K562 (cell line): ENCODE results near the gene CDSN. TPM values are rescaled to one million over a fixed set of nuclear protein-coding genes. Genes with fewer than 3 reads are reported as not detected.

ENCODE experiments used
- ARID1B ChIP-seq: fragments of 450-650 bp; IDR thresholded peaks from 2 replicates; pipeline ENCODE4 v1.6.1; 2016; ENCODE audit warnings: antibody characterized with exemption, mild to moderate bottlenecking, inconsistent platforms
- BMI1 ChIP-seq: fragments of 150-350 bp; IDR thresholded peaks from 2 replicates; pipeline ENCODE4 v1.6.1; 2014; ENCODE audit warnings: low read length
- DIDO1 ChIP-seq: fragments of 450-650 bp; IDR thresholded peaks from 2 replicates; pipeline ENCODE4 v1.6.1; 2016; ENCODE audit warnings: low read depth, missing biosample characterization, missing genetic modification characterization
- FOSL1 ChIP-seq: fragments of 200-800 bp; sonication (Bioruptor generic); conservative IDR thresholded peaks from 2 replicates; pipeline ENCODE4 v1.6.1; 2016; ENCODE audit warnings: missing genetic modification characterization, missing compliant biosample characterization
- FOXA1 ChIP-seq: fragments of 450-650 bp; IDR thresholded peaks from 2 replicates; pipeline ENCODE4 v1.6.1; 2016; ENCODE audit warnings: mild to moderate bottlenecking, borderline replicate concordance
- HDAC8 ChIP-seq: fragments of 450-650 bp; IDR thresholded peaks from 2 replicates; pipeline ENCODE4 v1.6.1; 2016; ENCODE audit warnings: mild to moderate bottlenecking, missing genetic modification characterization, moderate library complexity, missing compliant biosample characterization
- NR2C1 ChIP-seq, 2 experiments: fragments of 450-650 bp; IDR thresholded peaks; 2 replicates each; pipeline ENCODE4 v1.6.1; 2017; ENCODE audit warnings: mild to moderate bottlenecking in 2 of 2, antibody characterized with exemption in 1 of 2, inconsistent platforms in 1 of 2, missing compliant biosample characterization in 1 of 2, missing genetic modification characterization in 1 of 2
- PKNOX1 ChIP-seq: fragments of 450-650 bp; IDR thresholded peaks from 2 replicates; pipeline ENCODE4 v1.6.1; 2016
- TCF3 ChIP-seq: sonication (generic); formaldehyde crosslinking; IDR thresholded peaks from 2 replicates; pipeline ENCODE4 v1.4.0; 2020; ENCODE audit warnings: mild to moderate bottlenecking, missing genetic modification reagents
- ZBTB12 ChIP-seq: fragments of 250-450 bp; sonication (Bioruptor Pico); IDR thresholded peaks from 2 replicates; pipeline ENCODE4 v1.4.0; 2020
- ZNF239 ChIP-seq: fragments of 250-450 bp; sonication (Bioruptor Pico); IDR thresholded peaks from 2 replicates; pipeline ENCODE4 v1.4.0; 2020; ENCODE audit warnings: mild to moderate bottlenecking
- polyA plus RNA-seq, 8 experiments: library from polyadenylated mRNA; depleted of rRNA in 4 of 8; stranded (reverse) in 5 of 8; unstranded in 3 of 8; fragments of >200 nt; fragmentation: Nextera tagmentation in 2 of 8; fragmentation: Illumina TruSeq in 1 of 8; extraction: Ambion mirVana in 2 of 8; extraction: Trizol in 1 of 8; gene quantifications; 2 replicates each; pipeline versions ENCODE4 v1.2.1 to v1.2.3, GENCODE V29; 2011 to 2014; ENCODE audit warnings: inconsistent platforms in 1 of 8, missing spikeins in 1 of 8
- total RNA-seq, 7 experiments: library from RNA; depleted of rRNA in 6 of 7; stranded (reverse); fragments of >200 nt in 6 of 7; fragmentation: Illumina TruSeq in 2 of 7; extraction: Trizol in 2 of 7; gene quantifications; 2 replicates each; pipeline versions ENCODE4 v1.2.1 to v1.2.3, GENCODE V29; 2011 to 2021; ENCODE audit warnings: low replicate concordance in 1 of 7

CDSN gene
- total and polyA plus RNA-seq, 9 of the 15 experiments (the other 6 are each of a cell fraction or from before 2014, with no cell fraction given), result not detected

GRCh38 chr6:31092769-31093505, 27.3 kb downstream of the CDSN start (continued):
- TF ChIP-seq PKNOX1 (peak; percentile 58), FOXA1 (no peak), NR2C1 (IDR thresholded peaks at IDR 0.05) (no peak), NR2C1 (tag; IDR thresholded peaks at IDR 0.05) (no peak), BMI1 (no peak), DIDO1 (tag) (no peak), ARID1B (peak; percentile 67), ZNF239 (CRISPR knock-in tag) (no peak), TCF3 (CRISPR knock-in tag) (peak; percentile 34), ZBTB12 (CRISPR knock-in tag) (no peak), FOSL1 (tag) (peak; percentile 80), HDAC8 (tag) (no peak)
